Thyroid gland (tissue), 4 donors: Measurements from ENCODE around the gene CASP10. TPM values are rescaled to one million over a fixed set of nuclear protein-coding genes. Genes with fewer than 3 reads are reported as not detected.

Experiments
- DNase-seq, 2 donors: peaks; one replicate each; pipeline ENCODE4 v3.0.0-alpha.2; 2019
- H3K27ac ChIP-seq, 3 donors: fragments of 200-600 bp; sonication (generic); 1 replicate in 2 of 3; 2 replicates in 1 of 3; pipeline ENCODE4 v1.5.1; 2016 to 2019; ENCODE audit warnings: mild to moderate bottlenecking in 1 of 3, moderate library complexity in 1 of 3
- H3K27me3 ChIP-seq: fragments of 200-600 bp; sonication (generic); one replicate; pipeline ENCODE4 v1.5.1; 2019
- H3K36me3 ChIP-seq, 2 donors: fragments of 200-600 bp; sonication (generic); one replicate each; pipeline ENCODE4 v1.5.1; 2016 to 2019
- H3K4me1 ChIP-seq, 2 donors: fragments of 200-600 bp; sonication (generic); one replicate each; pipeline ENCODE4 v1.5.1; 2017 to 2019
- H3K4me3 ChIP-seq, 3 donors: fragments of 200-600 bp; sonication (generic); replicated peaks in 1 of 3; 1 replicate in 2 of 3; 2 replicates in 1 of 3; pipeline ENCODE4 v1.5.1; 2016; ENCODE audit warnings: mild to moderate bottlenecking in 1 of 3
- H3K9me3 ChIP-seq: fragments of 200-600 bp; sonication (generic); one replicate; pipeline ENCODE4 v1.5.1; 2017
- POLR2A ChIP-seq, 2 donors: fragments of 450-650 bp; IDR thresholded peaks; one replicate each; pipeline ENCODE4 v1.6.1; 2017; ENCODE audit warnings: antibody characterized with exemption in 2 of 2, mild to moderate bottlenecking in 2 of 2, moderate library complexity in 1 of 2
- WGBS, 2 donors: methylation state at CpG; one replicate each; pipeline ENCODE4 v1.1.5; 2017; 5-methylcytosine and 5-hydroxymethylcytosine counted together
- intact Hi-C: fragments of 100-400 bp; cut with DNase I; formaldehyde crosslinking; loops from one replicate; pipeline ENCODE4 v1.15.1; 2023
- total RNA-seq, 4 donors: library from RNA; depleted of rRNA; stranded (reverse); fragments of >200 nt; gene quantifications; one replicate each; pipeline ENCODE4 v1.2.3, GENCODE V29; 2016
- TF ChIP-seq, protein P1 (sequence below), 6 experiments: fragments of 200-600 bp in 3 of 6; fragments of 450-650 bp in 3 of 6; sonication (generic) in 3 of 6; IDR thresholded peaks; one replicate each; pipeline ENCODE4 v1.5.1; 2016 to 2019; ENCODE audit warnings: antibody characterized with exemption in 6 of 6, mild to moderate bottlenecking in 2 of 6, inconsistent platforms in 1 of 6, moderate library complexity in 1 of 6

The CASP10 gene
- total RNA-seq, 4 donors from 2014 or later = 12.4 to 23.0 (median 20.0) TPM

- no peak for DNase-seq
- no peaks in the 10 kb centered on the region for H3K36me3 ChIP-seq
- H3K27ac ChIP-seq = no peak overlapping the region
- intact Hi-C loops = no loop called here
- no peaks in the 10 kb centered on the region for H3K27me3 ChIP-seq
- TF ChIP-seq, protein P1, sequence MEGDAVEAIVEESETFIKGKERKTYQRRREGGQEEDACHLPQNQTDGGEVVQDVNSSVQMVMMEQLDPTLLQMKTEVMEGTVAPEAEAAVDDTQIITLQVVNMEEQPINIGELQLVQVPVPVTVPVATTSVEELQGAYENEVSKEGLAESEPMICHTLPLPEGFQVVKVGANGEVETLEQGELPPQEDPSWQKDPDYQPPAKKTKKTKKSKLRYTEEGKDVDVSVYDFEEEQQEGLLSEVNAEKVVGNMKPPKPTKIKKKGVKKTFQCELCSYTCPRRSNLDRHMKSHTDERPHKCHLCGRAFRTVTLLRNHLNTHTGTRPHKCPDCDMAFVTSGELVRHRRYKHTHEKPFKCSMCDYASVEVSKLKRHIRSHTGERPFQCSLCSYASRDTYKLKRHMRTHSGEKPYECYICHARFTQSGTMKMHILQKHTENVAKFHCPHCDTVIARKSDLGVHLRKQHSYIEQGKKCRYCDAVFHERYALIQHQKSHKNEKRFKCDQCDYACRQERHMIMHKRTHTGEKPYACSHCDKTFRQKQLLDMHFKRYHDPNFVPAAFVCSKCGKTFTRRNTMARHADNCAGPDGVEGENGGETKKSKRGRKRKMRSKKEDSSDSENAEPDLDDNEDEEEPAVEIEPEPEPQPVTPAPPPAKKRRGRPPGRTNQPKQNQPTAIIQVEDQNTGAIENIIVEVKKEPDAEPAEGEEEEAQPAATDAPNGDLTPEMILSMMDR (IDR thresholded peaks at IDR 0.05) = no peak
- TF ChIP-seq POLR2A (IDR thresholded peaks at IDR 0.05) = no peak
- H3K9me3 ChIP-seq = no peaks in the 10 kb centered on the region
- no peaks in the 10 kb centered on the region for H3K4me1 ChIP-seq
- no peak overlapping the region for H3K4me3 ChIP-seq
- 94 to 95% methylated on average over 6 of the region's 6 CpGs for WGBS, 2 donors
Observed at GRCh38 chr2:201248288-201248844, 65.4 kb downstream of the CASP10 start.

- TF ChIP-seq, protein P1 (IDR thresholded peaks at IDR 0.05) = no peak
- TF ChIP-seq POLR2A (IDR thresholded peaks at IDR 0.05) = no peak
- H3K27ac ChIP-seq = no peak overlapping the region
- no peak for DNase-seq
- intact Hi-C loops = no loop called here
- no peaks in the 10 kb centered on the region for H3K36me3 ChIP-seq
- no peaks in the 10 kb centered on the region for H3K27me3 ChIP-seq
- no peaks in the 10 kb centered on the region for H3K9me3 ChIP-seq
- H3K4me1 ChIP-seq = no peaks in the 10 kb centered on the region
- 92 to 93% methylated on average over 2 of the region's 2 CpGs for WGBS, 2 donors
- no peak overlapping the region for H3K4me3 ChIP-seq
Observed at GRCh38 chr2:201249889-201250288, 66.9 kb downstream of the CASP10 start.

DNA sequence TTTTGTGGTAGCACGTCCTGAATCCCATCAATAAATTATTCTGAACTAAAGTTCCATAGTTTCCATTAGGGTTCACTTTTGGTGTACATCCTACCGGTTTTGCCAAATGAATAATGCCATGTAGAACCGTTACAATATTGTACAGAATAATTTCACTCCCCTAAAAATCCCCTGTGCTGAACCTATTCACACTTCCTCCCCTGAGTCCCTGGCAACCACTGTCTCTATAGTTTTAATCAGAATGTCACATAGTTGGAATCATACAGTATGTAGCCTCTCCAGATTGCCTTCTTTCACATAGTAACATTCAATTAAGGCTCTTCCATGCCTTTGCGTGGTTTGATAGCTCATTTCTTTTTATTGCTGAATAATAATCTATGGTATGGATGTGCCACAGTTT, 67.8 kb downstream of the CASP10 start:
- WGBS, 2 donors = 94 to 98% methylated on average over 4 of the region's 4 CpGs
- no peaks in the 10 kb centered on the region for H3K27me3 ChIP-seq
- no peak for TF ChIP-seq POLR2A (IDR thresholded peaks at IDR 0.05)
- H3K9me3 ChIP-seq = no peaks in the 10 kb centered on the region
- no peak overlapping the region for H3K27ac ChIP-seq
- DNase-seq = no peak
- intact Hi-C loops = no loop called here
- H3K36me3 ChIP-seq = no peaks in the 10 kb centered on the region
- no peaks in the 10 kb centered on the region for H3K4me1 ChIP-seq
- no peak overlapping the region for H3K4me3 ChIP-seq

GRCh38 chr2:201254081-201254730, 71.3 kb downstream of the CASP10 start:
- Histone ChIP-seq H3K27me3 (no peaks in the 10 kb centered on the region), H3K27ac (no peak overlapping the region), H3K9me3 (no peaks in the 10 kb centered on the region), H3K4me1 (peaks cover 0 to 3% of the 10 kb centered on the region in 2 donors), H3K36me3 (no peaks in the 10 kb centered on the region), H3K4me3 (no peak overlapping the region)
- WGBS, 2 donors = 69 to 74% methylated on average over 5 of the region's 5 CpGs
- no peak for DNase-seq
- intact Hi-C loops = no loop called here
- no peak for TF ChIP-seq POLR2A (IDR thresholded peaks at IDR 0.05)
- TF ChIP-seq, protein P1 (IDR thresholded peaks at IDR 0.05) = no peak

GRCh38 chr2:201255408-201256033, 72.6 kb downstream of the CASP10 start:
- TF ChIP-seq, protein P1 (IDR thresholded peaks at IDR 0.05) = no peak
- TF ChIP-seq POLR2A (IDR thresholded peaks at IDR 0.05) = no peak
- WGBS, 2 donors = 93 to 99% methylated on average over 3 of the region's 3 CpGs
- no peak overlapping the region for H3K27ac ChIP-seq

More at GRCh38 chr2:201255408-201256033, 72.6 kb downstream of the CASP10 start:
- H3K36me3 ChIP-seq = no peaks in the 10 kb centered on the region
- no peaks in the 10 kb centered on the region for H3K9me3 ChIP-seq
- H3K27me3 ChIP-seq = no peaks in the 10 kb centered on the region
- peaks cover 0 to 4% of the 10 kb centered on the region in 2 donors for H3K4me1 ChIP-seq
- intact Hi-C loops = no loop called here
- DNase-seq = no peak
- no peak overlapping the region for H3K4me3 ChIP-seq
